Smooth muscle cell (in vitro differentiated cells): ENCODE results near the gene FZR1. TPM values are rescaled to one million over a fixed set of nuclear protein-coding genes. Genes with fewer than 3 reads are reported as not detected.
A peak's percentile ranks its signal among the peaks of the same experiment; 100 is the strongest.

Source experiments
- DNase-seq: peaks from one replicate; lab custom pipeline; 2025; ENCODE audit not compliant: unreplicated experiment; lab: John Stamatoyannopoulos, UW
- H2AFZ ChIP-seq: fragments of 200-600 bp; sonication (generic); 2 replicates; pipeline ENCODE4 v1.6.0; 2016; ENCODE audit warnings: antibody characterized with exemption, low read depth, mild to moderate bottlenecking
- H3F3A ChIP-seq: fragments of 200-600 bp; sonication (generic); 2 replicates; pipeline ENCODE4 v1.6.0; 2017; ENCODE audit warnings: antibody characterized with exemption, low read depth
- H3K27ac ChIP-seq: fragments of 200-600 bp; sonication (generic); 2 replicates; pipeline ENCODE4 v1.5.1; 2016; ENCODE audit warnings: low read depth, mild to moderate bottlenecking
- H3K27me3 ChIP-seq: fragments of 200-600 bp; sonication (generic); 2 replicates; pipeline ENCODE4 v1.6.1; 2016; ENCODE audit warnings: low read depth, mild to moderate bottlenecking
- H3K36me3 ChIP-seq: fragments of 200-600 bp; sonication (generic); 2 replicates; pipeline ENCODE4 v1.5.1; 2016; ENCODE audit warnings: low read depth
- H3K4me1 ChIP-seq: fragments of 200-600 bp; sonication (generic); 2 replicates; pipeline ENCODE4 v1.5.1; 2016; ENCODE audit warnings: low read depth
- H3K4me2 ChIP-seq: fragments of 200-600 bp; sonication (generic); 2 replicates; pipeline ENCODE4 v1.6.0; 2016; ENCODE audit warnings: mild to moderate bottlenecking
- H3K4me3 ChIP-seq: fragments of 200-600 bp; sonication (generic); 2 replicates; pipeline ENCODE4 v1.5.1; 2016; ENCODE audit warnings: mild to moderate bottlenecking
- H3K79me2 ChIP-seq: fragments of 200-600 bp; sonication (generic); 2 replicates; pipeline ENCODE4 v1.6.0; 2016; ENCODE audit warnings: low read depth, mild to moderate bottlenecking
- H3K9ac ChIP-seq: fragments of 200-600 bp; sonication (generic); 2 replicates; pipeline ENCODE4 v1.6.0; 2016; ENCODE audit warnings: low read depth
- H3K9me3 ChIP-seq: fragments of 200-600 bp; sonication (generic); replicated peaks from 2 replicates; pipeline ENCODE4 v1.5.1; 2016; ENCODE audit warnings: low read depth
- H4K20me1 ChIP-seq: fragments of 200-600 bp; sonication (generic); 2 replicates; pipeline ENCODE4 v1.6.0; 2016; ENCODE audit warnings: low read depth
- WGBS: methylation state at CpG from one replicate; pipeline ENCODE4 v1.1.7; 2016; ENCODE audit warnings: low lambda C conversion rate; 5-methylcytosine and 5-hydroxymethylcytosine counted together
- polyA plus RNA-seq: library from polyadenylated mRNA; unstranded; fragments of >200 nt; fragmentation: Nextera tagmentation; extraction: Ambion mirVana; gene quantifications from 2 replicates; pipeline ENCODE4 v1.2.1, GENCODE V29; 2016
- total RNA-seq: library from RNA; depleted of rRNA; stranded (reverse); fragments of >200 nt; gene quantifications from 2 replicates; pipeline ENCODE4 v1.2.3, GENCODE V29; 2014
- TF ChIP-seq, protein P1 (sequence below): fragments of 200-600 bp; sonication (generic); IDR thresholded peaks from 2 replicates; pipeline ENCODE4 v1.5.1; 2017; ENCODE audit warnings: borderline replicate concordance, mild to moderate bottlenecking, antibody characterized with exemption; ENCODE audit not compliant: insufficient read depth, poor library complexity, severe bottlenecking

Gene FZR1
- total and polyA plus RNA-seq, 2 experiments from 2014 or later: 16.3 to 49.7 TPM

DNA sequence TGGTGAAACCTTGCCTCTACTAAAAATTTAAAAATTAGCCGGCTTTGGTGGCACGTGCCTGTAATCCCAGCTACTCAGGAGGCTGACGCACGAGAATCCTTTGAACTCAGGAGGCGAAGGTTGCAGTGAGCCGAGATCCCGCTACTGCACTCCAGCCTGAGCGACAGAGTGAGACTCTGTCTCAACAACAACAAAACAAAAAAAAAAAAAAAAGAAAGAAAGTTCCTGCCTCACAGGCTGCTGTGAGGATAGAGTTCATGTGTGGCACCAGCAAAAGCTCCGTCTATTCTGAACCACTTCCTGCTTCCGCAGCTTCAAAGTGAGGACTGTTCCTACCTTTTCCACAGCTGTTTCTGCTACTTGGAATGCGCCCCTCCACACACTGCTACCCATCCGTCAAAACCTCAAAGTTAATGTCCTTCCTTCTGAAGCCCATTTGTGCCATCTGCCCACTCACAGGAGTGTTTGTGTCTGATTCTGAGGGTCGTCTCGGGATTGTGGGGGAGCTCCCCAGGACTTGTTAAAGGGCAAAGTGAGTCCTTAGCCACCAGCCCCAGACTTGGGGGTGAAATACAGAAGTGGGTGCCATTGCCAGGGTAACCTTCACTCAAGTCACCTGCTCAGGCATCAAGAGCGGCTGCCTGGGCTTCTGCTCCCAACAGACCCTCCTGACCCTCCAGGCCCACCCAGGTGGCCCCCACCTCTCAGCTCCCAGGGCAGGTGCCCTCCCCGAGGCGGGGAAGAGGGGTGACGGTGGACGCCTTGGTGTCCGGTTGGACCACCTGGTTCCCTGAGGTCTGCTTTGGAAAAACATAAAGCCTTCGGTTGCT is 48.4 kb downstream of the FZR1 start:
- no peak for DNase-seq
- H3K9me3 ChIP-seq: no peaks in the 10 kb centered on the region
- H3K4me2 ChIP-seq: no peak overlapping the region
- no peaks in the 10 kb centered on the region for H3F3A ChIP-seq
- H2AFZ ChIP-seq: no peak overlapping the region
- peaks cover 39% of the 10 kb centered on the region for H4K20me1 ChIP-seq
- no peaks in the 10 kb centered on the region for H3K27me3 ChIP-seq
- peaks cover 35% of the 10 kb centered on the region for H3K79me2 ChIP-seq
- H3K4me3 ChIP-seq: no peak overlapping the region
- WGBS: 93% methylated on average over 21 of the region's 21 CpGs
- no peaks in the 10 kb centered on the region for H3K36me3 ChIP-seq
- no peak overlapping the region for H3K27ac ChIP-seq
- TF ChIP-seq, protein P1, sequence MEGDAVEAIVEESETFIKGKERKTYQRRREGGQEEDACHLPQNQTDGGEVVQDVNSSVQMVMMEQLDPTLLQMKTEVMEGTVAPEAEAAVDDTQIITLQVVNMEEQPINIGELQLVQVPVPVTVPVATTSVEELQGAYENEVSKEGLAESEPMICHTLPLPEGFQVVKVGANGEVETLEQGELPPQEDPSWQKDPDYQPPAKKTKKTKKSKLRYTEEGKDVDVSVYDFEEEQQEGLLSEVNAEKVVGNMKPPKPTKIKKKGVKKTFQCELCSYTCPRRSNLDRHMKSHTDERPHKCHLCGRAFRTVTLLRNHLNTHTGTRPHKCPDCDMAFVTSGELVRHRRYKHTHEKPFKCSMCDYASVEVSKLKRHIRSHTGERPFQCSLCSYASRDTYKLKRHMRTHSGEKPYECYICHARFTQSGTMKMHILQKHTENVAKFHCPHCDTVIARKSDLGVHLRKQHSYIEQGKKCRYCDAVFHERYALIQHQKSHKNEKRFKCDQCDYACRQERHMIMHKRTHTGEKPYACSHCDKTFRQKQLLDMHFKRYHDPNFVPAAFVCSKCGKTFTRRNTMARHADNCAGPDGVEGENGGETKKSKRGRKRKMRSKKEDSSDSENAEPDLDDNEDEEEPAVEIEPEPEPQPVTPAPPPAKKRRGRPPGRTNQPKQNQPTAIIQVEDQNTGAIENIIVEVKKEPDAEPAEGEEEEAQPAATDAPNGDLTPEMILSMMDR: no peak
- H3K9ac ChIP-seq: no peak overlapping the region
- H3K4me1 ChIP-seq: no peaks in the 10 kb centered on the region

DNA sequence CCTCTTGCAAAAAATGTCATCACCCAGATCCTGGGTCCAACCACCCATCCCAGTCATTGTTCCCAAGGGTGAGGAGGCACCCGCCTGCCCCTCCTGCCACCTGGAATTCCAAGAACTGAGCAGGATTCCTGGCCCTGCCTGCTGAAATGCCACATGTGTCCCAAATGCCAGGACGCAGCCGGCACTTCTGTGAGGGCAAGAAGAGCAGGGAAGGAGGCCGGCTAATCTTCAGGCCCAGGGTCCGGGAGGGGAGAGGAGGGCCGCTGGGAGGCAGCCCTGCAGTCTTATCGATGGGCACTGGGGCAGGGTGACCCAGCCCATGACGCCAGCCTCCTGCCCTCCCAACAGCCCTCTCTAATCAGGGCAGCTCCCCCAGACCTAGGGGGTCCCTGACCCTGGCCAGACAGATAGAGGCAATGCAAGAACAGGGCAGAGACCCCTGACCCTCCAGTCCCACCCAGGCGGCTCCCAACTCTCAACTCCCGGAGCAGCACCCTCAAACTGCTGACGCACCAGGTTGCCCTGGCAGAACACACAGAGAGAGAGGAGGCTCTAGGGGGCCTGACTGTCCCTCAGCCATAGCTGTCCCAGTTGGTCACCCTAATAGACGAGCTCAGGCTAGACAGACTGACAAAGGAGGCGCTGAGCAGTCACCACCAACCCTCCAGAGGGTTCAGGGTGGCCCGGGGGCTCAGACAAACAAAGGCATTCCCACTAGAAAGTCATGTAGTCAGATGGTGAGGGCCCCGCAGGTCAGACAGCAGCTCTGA is 49.7 kb downstream of the FZR1 start:
- H3K27ac ChIP-seq: no peak overlapping the region
- DNase-seq: no peak
- H3K4me1 ChIP-seq: no peaks in the 10 kb centered on the region
- peaks cover 35% of the 10 kb centered on the region for H3K79me2 ChIP-seq
- no peaks in the 10 kb centered on the region for H3K9me3 ChIP-seq
- H3K9ac ChIP-seq: peak overlapping the region; percentile 84
- no peak overlapping the region for H2AFZ ChIP-seq
- peak overlapping the region; percentile 76 for H3K4me3 ChIP-seq
- H4K20me1 ChIP-seq: peaks cover 37% of the 10 kb centered on the region
- WGBS: 85% methylated on average over 15 of the region's 15 CpGs
- no peaks in the 10 kb centered on the region for H3K27me3 ChIP-seq
- TF ChIP-seq, protein P1: no peak
- H3K4me2 ChIP-seq: peak overlapping the region; percentile 92
- H3F3A ChIP-seq: no peaks in the 10 kb centered on the region
- H3K36me3 ChIP-seq: no peaks in the 10 kb centered on the region

DNA sequence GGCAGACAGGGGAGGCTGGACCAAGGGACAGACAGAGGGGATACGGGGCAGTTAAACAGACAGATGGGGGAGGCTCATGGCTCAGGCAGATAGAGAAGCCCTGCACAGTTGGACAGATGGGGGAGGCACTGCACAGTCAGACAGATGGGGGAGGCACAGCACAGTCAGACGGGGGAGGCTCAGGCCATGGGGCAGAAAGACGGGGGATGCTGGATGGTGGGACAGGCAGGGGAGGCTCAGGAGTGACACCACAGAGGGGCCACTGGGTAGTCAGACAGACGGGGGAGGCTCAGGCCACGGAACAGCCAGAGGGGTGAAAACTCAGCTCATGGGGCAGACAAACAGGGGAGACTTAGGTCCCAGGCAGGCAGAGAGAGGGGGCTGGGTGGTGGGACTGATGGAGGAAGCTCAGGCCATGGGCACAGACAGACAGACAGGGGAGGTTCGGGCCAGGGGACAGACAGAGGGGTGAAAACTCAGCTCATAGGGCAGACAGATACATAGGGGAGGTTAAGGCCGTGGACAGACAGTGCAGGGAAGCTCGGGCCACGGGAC is 50.4 kb downstream of the FZR1 start:
- peaks cover 35% of the 10 kb centered on the region for H3K79me2 ChIP-seq
- H4K20me1 ChIP-seq: peaks cover 33% of the 10 kb centered on the region
- no peak for DNase-seq
- H3K4me1 ChIP-seq: no peaks in the 10 kb centered on the region
- no peaks in the 10 kb centered on the region for H3K27me3 ChIP-seq
- peak overlapping the region; percentile 76 for H3K4me3 ChIP-seq
- no peaks in the 10 kb centered on the region for H3K36me3 ChIP-seq
- 38% methylated on average over 9 of the region's 9 CpGs for whole genome bisulfite sequencing
- H3K27ac ChIP-seq: no peak overlapping the region
- peak overlapping the region; percentile 84 for H3K9ac ChIP-seq
- H3K4me2 ChIP-seq: peak overlapping the region; percentile 92
- no peaks in the 10 kb centered on the region for H3K9me3 ChIP-seq
- no peaks in the 10 kb centered on the region for H3F3A ChIP-seq
- TF ChIP-seq, protein P1: no peak
- H2AFZ ChIP-seq: no peak overlapping the region
